GM12872 (cell line): ENCODE measurements around the gene PDE7B.

ENCODE experiments used
- TF ChIP-seq, protein P1 (sequence below): IDR thresholded peaks from 3 replicates; pipeline ENCODE4 v1.5.1; 2011; ENCODE audit warnings: low read depth, mild to moderate bottlenecking, low read length, moderate library complexity; ENCODE audit not compliant: insufficient read depth

Gene PDE7B

GRCh38 chr6:136174510-136174909 is 323.0 kb downstream of the PDE7B start:
- TF ChIP-seq, protein P1, sequence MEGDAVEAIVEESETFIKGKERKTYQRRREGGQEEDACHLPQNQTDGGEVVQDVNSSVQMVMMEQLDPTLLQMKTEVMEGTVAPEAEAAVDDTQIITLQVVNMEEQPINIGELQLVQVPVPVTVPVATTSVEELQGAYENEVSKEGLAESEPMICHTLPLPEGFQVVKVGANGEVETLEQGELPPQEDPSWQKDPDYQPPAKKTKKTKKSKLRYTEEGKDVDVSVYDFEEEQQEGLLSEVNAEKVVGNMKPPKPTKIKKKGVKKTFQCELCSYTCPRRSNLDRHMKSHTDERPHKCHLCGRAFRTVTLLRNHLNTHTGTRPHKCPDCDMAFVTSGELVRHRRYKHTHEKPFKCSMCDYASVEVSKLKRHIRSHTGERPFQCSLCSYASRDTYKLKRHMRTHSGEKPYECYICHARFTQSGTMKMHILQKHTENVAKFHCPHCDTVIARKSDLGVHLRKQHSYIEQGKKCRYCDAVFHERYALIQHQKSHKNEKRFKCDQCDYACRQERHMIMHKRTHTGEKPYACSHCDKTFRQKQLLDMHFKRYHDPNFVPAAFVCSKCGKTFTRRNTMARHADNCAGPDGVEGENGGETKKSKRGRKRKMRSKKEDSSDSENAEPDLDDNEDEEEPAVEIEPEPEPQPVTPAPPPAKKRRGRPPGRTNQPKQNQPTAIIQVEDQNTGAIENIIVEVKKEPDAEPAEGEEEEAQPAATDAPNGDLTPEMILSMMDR, result no peak

DNA sequence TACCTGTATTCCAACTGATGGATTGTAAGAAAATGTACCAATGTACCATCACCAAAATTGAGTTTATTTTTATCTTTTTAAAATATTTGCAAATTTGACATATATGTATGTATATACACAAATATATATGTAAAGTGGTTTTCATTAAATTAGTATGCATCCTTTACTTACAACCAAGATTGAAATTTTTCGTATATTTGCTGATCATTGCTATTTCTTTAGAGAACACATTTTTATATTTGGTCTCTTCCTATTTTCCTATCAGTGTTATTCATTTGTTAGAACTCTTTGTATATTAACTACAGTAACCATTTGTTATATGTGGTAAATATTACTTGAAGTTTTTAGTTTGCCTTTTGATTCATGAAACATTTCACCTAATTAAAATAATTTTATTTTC is 324.4 kb downstream of the PDE7B start:
- TF ChIP-seq, protein P1, result no peak

DNA sequence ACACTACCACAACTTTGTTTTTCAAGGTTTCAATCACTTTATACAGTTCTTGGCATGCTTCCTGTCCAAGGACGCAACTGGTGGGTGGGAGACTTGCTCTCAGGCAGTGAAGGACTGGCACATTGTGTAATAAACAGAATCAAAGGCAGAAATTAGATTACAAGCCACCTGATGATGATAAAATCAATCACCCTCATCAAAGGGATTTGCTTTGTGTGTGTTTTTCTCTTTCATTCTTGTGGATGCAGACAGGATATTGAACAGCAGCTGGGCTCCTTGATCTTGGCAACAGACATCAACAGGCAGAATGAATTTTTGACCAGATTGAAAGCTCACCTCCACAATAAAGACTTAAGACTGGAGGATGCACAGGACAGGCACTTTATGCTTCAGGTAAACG is 327.2 kb downstream of the PDE7B start:
- TF ChIP-seq, protein P1, result no peak

DNA sequence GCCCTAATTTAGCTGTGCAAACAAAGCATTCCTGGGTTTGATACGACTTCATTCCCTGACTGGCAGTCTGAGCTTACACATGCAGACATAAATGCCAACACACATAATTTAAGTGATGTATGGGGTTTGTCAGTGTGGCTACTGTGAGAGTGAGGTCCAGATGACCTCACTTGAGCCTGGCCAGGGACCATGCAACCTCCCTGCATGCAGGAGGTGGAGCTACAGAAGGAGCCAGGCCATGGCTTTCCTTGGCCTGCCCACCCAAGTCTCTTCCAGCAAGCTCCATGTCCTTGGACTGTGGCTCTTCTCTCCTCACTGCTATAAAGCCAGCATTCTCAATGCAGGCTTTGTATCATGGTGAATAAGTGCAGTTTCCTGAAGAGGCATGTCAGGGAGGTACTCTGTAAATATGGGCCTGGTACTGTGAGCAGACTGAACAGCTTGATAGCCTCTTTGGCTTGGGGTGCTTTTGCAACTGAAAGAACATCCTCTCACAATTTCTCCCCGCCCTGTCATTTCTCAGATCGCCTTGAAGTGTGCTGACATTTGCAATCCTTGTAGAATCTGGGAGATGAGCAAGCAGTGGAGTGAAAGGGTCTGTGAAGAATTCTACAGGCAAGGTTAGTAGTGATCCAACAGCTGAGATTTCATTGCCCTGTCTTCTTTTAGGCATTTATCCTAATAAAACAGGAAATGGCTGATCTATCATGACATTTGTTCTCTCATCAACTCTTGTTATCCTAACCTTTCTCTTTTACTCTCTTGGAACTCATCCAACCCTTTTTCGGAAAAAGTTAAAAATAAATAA is 329.4 kb downstream of the PDE7B start:
- TF ChIP-seq, protein P1, result no peak

DNA sequence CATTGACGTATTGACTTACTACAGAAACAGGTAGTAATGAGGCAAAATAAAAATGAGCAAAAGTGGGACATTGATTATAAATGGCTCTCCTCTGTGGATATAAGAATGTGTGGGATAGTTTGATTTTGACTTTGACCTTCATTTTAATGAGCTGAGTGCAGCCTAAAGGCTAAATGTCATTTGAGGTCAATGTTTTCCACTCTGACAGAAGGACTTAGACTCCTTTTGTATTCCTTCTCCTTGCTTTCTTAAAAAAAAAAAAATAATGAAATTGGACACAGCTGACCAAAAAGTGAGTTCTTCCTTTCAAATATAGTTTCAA is 330.0 kb downstream of the PDE7B start:
- TF ChIP-seq, protein P1, result no peak

- TF ChIP-seq, protein P1, result no peak
Measured at GRCh38 chr6:136181861-136182260, 330.4 kb downstream of the PDE7B start.

GRCh38 chr6:136184738-136185137 is 333.2 kb downstream of the PDE7B start:
- TF ChIP-seq, protein P1, result no peak
